Keratinocyte (primary cell): ENCODE data around the gene TBL1XR1.

Experiments used
- CTCF ChIP-seq, 3 experiments: IDR thresholded peaks in 1 of 3; conservative IDR thresholded peaks in 1 of 3; optimal IDR thresholded peaks in 1 of 3; 2 replicates in 2 of 3; 3 replicates in 1 of 3; pipeline versions ENCODE3 to v1.5.1; 2011; ENCODE audit warnings: low read length in 3 of 3, mild to moderate bottlenecking in 3 of 3, moderate library complexity in 2 of 3, control low read depth in 1 of 3, inconsistent platforms in 1 of 3; ENCODE audit not compliant: insufficient read depth in 2 of 3; ENCODE audit errors: extremely low read depth in 1 of 3
- EZH2 ChIP-seq: IDR thresholded peaks from one replicate; pipeline ENCODE4 v1.6.1; 2012; ENCODE audit warnings: inconsistent platforms, mild to moderate bottlenecking, low read length, moderate library complexity

- TF ChIP-seq CTCF (optimal IDR thresholded peaks at IDR 0.05 in 1 of 3, IDR thresholded peaks at IDR 0.05 in 1 of 3, conservative IDR thresholded peaks at IDR 0.05 in 1 of 3; ENCODE audit: extremely low read depth in 1 of 3, insufficient read depth in 2 of 3, low read length in 3 of 3): no peak
- TF ChIP-seq EZH2: no peak
These were observed 19.5 kb downstream of the TBL1XR1 start for GRCh38 chr3:177177749-177178221.
